Measurements from ENCODE around the gene DDIT4L.
"Not testable (repeated sequence)": the region's sequence is repeated elsewhere in the genome, so short reads cannot be mapped to it uniquely, and the experiment has no call there.

Gene DDIT4L

GRCh38 chr4:100165809-100166208, 24.5 kb downstream of the DDIT4L start:
- DNase-seq: no peak

GRCh38 chr4:100164808-100165760, 25.2 kb downstream of the DDIT4L start:
- no peak for DNase-seq

DNA sequence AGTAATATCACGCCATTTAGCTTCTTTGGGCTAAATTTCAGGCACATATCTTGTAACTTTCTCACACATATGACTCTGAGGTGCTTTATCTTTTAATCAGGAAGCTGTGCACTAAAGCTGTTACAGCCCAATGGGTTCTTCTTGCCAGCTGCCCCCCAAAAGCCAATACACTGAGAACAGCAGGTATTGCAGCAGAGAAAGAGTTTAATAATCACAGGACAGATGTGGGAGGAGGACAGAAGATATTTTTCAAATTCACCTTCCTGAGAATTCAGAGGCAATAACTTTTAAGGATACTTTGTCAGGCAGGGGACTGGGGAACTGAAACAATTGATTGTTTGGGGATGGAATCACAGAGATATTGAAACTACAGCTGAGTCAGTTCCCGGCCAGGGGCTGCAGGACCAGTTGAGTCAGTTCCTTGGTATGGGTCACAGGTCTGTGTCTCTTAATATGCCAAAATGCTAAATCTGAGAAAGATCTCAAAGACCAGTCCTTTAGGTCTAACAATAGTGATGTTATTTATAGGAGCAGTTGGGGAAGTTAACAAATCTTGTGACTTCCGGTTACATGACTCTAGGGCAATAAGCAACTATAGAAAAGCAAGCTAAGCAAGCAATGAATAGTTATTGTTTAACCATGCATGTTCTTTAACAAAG, 28.1 kb downstream of the DDIT4L start:
- no peak for DNase-seq

DNA sequence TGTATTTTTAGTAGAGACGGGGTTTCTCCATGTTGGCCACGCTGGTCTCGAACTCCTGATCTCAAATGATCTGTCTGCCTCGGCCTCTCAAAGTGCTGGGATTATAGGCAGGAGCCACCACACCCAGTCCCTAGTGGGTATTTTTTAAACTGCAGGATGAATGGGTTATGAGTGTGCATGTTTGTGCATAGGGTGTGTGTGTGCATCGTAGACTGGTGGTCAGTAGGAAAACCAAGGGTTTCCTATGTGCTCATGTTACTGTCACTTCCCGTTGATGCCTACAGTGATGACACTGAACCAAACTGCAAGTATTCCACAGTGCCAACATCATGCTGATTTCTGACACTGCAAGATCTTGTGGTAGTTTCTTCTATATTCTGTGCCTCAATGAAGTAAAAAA, 41.1 kb downstream of the DDIT4L start:
- DNase-seq: no peak

DNA sequence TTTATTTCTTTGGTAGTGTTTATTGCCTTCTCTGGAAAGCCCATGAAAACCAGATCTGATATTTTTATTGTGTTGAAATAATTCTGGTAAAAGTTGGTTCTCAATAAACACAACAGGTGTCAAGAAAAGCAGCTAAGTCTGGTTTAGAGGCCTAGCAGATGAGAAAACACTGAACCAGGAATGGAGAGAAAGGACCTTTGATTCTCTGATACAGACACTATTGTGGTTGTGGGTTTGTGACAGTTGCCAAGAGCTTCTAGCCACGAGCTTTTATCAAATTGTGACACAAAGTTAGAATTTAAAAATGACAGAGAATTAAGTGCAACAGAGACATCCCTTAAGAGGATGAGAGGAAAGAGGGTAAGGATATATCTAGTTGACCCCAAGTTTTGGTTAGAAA, 42.6 kb downstream of the DDIT4L start:
- no peak for DNase-seq

DNA sequence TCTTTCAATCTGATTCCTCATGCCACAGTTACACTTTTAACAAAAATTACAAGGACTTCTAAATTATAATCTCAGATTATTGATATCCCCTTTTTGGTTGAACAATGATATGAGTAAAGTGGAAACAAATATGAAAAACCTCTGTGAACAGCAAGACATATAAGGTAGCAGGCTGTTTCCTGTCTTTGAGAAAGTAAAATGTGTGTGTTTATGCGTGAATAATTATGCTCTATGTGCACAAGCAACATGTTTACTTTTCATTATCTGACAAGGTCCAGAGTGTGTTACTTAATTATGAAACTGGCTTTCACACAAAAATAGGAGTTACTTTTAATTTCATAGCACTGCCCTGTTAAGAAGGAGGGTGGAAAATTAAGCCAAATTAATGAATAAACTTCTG, 43.1 kb downstream of the DDIT4L start:
- no peak for DNase-seq

GRCh38 chr4:100146756-100147155, 43.5 kb downstream of the DDIT4L start:
- no peak for DNase-seq

DNA sequence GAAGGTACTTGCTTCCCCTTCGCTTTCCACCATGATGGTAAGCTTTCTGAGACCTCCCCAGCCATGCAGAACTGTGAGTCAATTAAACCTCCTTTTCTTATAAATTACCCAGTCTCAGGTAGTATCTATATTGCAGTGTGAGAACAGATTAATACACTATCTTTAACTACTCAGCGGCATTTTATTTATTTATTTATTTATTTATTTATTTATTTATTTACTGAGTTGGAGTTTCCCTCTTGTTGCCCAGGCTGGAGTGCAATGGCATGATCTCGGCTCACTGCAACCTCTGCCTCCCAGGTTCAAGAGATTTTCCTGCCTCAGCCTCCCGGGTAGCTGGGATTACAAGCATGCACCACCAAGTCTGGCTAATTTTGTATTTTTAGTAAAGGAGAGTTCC, 52.9 kb downstream of the DDIT4L start:
- not testable (repeated sequence) for DNase-seq

Data from NCI-H345 (cell line).